Hepatocyte (in vitro differentiated cells): Measurements from ENCODE around the gene SND1.

ENCODE experiments used
- CTCF ChIP-seq: fragments of 200-600 bp; sonication (generic); IDR thresholded peaks from 2 replicates; pipeline ENCODE4 v1.5.1; 2016; ENCODE audit warnings: antibody characterized with exemption, mild to moderate bottlenecking; ENCODE audit not compliant: poor library complexity
- EZH2 ChIP-seq: fragments of 200-600 bp; sonication (generic); IDR thresholded peaks from 2 replicates; pipeline ENCODE4 v1.6.1; 2016; ENCODE audit warnings: antibody characterized with exemption, mild to moderate bottlenecking, borderline replicate concordance

- no peak for TF ChIP-seq CTCF
- TF ChIP-seq EZH2: no peak
Measured at GRCh38 chr7:127807340-127807739, 155.3 kb downstream of the SND1 start.
